ENCODE measurements around the gene EXOSC5. TPM values are rescaled to one million over a fixed set of nuclear protein-coding genes. Genes with fewer than 3 reads are reported as not detected.

EXOSC5 gene
- total and polyA plus RNA-seq, 2 of the 4 experiments (the other 2 are of a cell fraction), result 19.0 to 25.2 TPM

DNA sequence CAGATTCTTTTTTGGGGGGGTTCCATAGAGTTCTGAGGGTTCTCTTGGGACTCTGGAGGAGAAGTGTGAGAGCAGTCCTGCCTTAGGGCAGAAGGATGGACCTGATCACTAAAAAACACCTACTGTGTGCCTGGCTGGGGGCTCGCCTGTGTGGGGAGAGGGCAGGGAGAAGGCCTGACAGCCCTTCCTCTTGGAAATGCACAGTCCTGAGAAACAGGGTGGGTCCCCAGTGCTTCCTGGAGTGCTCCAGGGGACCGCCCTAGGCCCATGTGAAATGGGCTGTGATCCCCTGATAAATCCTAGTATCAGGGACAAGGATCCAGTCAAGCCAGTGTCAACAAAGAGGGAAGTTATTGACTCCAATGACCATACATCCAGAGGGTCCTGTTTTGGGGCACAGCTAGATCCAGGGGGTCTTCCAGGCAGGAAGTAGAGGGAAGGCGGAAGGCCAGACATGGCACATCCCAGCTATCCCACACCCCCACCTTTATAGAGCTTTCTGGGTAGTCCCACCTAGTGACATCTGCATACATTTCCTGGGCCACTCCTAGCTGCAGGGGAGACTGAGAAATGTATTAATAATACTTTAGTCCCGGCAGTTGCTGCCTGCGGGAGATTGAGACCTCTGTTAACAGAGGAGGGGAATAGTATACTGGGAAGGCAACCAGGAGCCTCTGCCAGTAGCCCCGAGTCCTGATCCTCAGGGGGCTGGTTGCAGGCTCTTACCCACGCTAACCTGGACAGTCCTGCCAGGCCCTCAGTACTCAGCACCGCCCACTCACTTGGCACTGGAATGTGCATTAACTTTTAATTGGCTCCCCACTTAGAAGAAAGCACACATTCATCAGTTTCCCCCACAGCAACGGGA, 14.2 kb upstream of the EXOSC5 start:
- Histone ChIP-seq H4K91ac (ENCODE audit: insufficient read depth, low read depth, low read length) (no peak overlapping the region), H3K27me3 (ENCODE audit: control insufficient read depth, insufficient read depth, low read length) (no peaks in the 10 kb centered on the region), H3K56ac (ENCODE audit: extremely low read depth, insufficient read depth, low read length) (no peak overlapping the region), H3K4me1 (ENCODE audit: control insufficient read depth, insufficient read depth, low read length) (peaks cover 4% of the 10 kb centered on the region), H2AK5ac (ENCODE audit: low read depth, low read length) (no peak overlapping the region), H3K9me3 (ENCODE audit: control insufficient read depth, insufficient read depth, low read length) (no peaks in the 10 kb centered on the region), H2AK9ac (replicated peaks; ENCODE audit: low read depth, low read length, poor library complexity) (no peak overlapping the region), H4K5ac (ENCODE audit: low read depth, low read length) (no peak overlapping the region), H3K9me1 (ENCODE audit: insufficient read depth, low read length) (no peaks in the 10 kb centered on the region; the same call in 1 of the 2 replicates), H2BK120ac (ENCODE audit: low read depth, low read length) (no peak overlapping the region), H2AFZ (replicated peaks; ENCODE audit: low read length, poor library complexity) (no peak overlapping the region), H4K8ac (ENCODE audit: low read depth in 2 of 2, low read length in 2 of 2) (no peak overlapping the region), H3K4ac (ENCODE audit: low read depth, low read length) (no peak overlapping the region), H3K18ac (ENCODE audit: low read depth, low read length) (no peak overlapping the region), H2BK20ac (ENCODE audit: low read depth, low read length) (no peak overlapping the region), H4K20me1 (ENCODE audit: insufficient read depth, low read length) (no peaks in the 10 kb centered on the region), H3K36me3 (ENCODE audit: control insufficient read depth, insufficient read depth, low read length) (peaks cover 38% of the 10 kb centered on the region), H3K27ac (ENCODE audit: insufficient read depth, low read length) (no peak overlapping the region), H3K9ac (ENCODE audit: low read depth, low read length) (no peak overlapping the region), H3K79me1 (ENCODE audit: low read depth in 1 of 2, low read length in 2 of 2) (no peaks in the 10 kb centered on the region; a peak in 1 of 4 replicates), H3K14ac (replicated peaks; ENCODE audit: low read depth, low read length) (no peak overlapping the region), H3K4me3 (ENCODE audit: insufficient read depth, low read depth, low read length) (no peak overlapping the region), H2BK15ac (ENCODE audit: low read depth, low read length) (no peak overlapping the region), H3K4me2 (ENCODE audit: low read depth, low read length) (no peak overlapping the region), H2BK5ac (ENCODE audit: low read depth, low read length, poor library complexity, severe bottlenecking) (no peak overlapping the region), H3K23ac (ENCODE audit: low read depth, low read length) (no peak overlapping the region)
- TF ChIP-seq RFX5 (IDR thresholded peaks at IDR 0.05; ENCODE audit: low read depth, low read length) (no peak), BHLHE40 (IDR thresholded peaks at IDR 0.05; ENCODE audit: low read depth, low read length) (no peak), MAFK (IDR thresholded peaks at IDR 0.05; ENCODE audit: low read depth, low read length) (no peak)
- POLR2A ChIA-PET (ENCODE audit: unreplicated experiment), result no interaction called here
- in situ Hi-C loops (cut with MboI; ENCODE audit: low sequenced_read_pairs), result no loop called here
- intact Hi-C loops (cut with micrococcal nuclease), result no loop called here
- DNase-seq (no peak), ATAC-seq (ENCODE audit: low read depth) (no peak)
- dilution Hi-C loops (cut with HindIII; ENCODE audit: low sequenced_read_pairs, unreplicated experiment), result no loop called here
- BruUV-seq (replicated peaks), result no TSS peak
- WGBS, 2 experiments (ENCODE audit: extremely low coverage in 2 of 2, insufficient read length in 1 of 2), result 92% methylated on average over 2 of the region's 9 CpGs; no CpG with 5 or more reads in 1 of the 2 experiments
- CTCF ChIA-PET, result no interaction called here
